HG03571 (cell line): Measurements from ENCODE around the gene DKK3.

Experiments used
- ATAC-seq: cut with Tn5 transposase; IDR thresholded peaks from one replicate; pipeline ENCODE4 v1.9.1; 2021; ENCODE audit not compliant: unreplicated experiment

DKK3 gene

GRCh38 chr11:11948242-11948947 is 60.0 kb downstream of the DKK3 start:
- ATAC-seq, result no peak

DNA sequence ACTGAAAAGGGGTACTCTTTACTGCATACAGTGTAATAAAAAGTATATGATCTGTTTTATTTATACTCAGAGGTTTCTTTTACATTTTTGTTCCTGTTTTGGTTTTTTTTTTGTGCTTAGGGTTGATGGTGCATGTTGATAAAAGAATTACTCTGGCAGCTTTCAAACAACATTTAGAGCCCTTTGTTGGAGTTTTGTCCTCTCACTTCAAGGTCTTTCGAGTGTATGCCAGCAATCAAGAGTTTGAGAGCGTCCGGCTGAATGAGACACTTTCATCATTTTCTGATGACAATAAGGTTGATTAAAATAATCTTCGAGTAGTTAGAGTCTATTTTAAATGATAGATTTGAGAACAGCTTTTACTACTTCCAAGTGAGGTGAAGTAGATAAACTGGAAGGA is 60.6 kb downstream of the DKK3 start:
- ATAC-seq, result no peak

GRCh38 chr11:11946878-11947277 is 61.5 kb downstream of the DKK3 start:
- no peak for ATAC-seq

DNA sequence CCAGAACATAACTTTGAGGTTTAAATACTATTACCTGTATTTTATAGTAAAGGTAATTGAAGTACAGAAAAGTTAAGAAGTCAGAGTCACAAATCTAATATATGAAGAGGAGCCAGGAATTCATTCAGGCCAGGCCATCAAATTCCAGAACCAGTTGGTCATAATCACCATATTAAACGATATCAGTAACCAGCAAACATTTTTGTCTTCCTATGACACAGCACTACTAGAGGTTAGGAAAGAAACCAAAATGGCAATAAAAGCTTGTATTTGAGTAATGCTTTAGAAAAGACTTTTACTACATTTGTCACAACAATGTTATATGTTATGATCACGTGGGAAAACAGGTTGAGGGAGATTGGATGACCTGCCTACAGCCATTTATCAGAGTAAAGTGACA is 62.2 kb downstream of the DKK3 start:
- ATAC-seq, result no peak

DNA sequence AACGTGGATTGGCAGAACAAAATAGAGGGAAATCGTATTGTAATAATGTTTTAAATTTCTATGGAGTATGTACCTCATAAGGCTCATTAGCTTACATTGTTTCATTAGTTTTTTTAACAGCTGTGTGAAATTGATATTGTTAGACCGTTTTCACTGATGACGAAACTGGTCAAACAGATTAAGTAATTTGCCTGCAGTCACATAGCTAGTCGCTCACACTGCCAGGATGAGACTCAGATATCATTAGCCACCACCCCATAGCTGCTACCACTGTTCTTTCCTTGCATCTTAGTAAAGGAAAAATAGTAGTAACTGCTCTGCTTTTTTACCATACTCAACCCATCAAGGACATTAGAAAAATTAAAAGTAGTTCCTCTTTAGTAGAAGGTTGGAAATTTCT is 64.0 kb downstream of the DKK3 start:
- no peak for ATAC-seq

- ATAC-seq, result no peak
Observed at GRCh38 chr11:11942668-11943067, 65.8 kb downstream of the DKK3 start.

GRCh38 chr11:11940551-11940950 is 67.9 kb downstream of the DKK3 start:
- no peak for ATAC-seq

GRCh38 chr11:11937957-11938356 is 70.5 kb downstream of the DKK3 start:
- no peak for ATAC-seq

- ATAC-seq, result no peak
Observed at GRCh38 chr11:11937433-11937832, 71.0 kb downstream of the DKK3 start.

GRCh38 chr11:11935536-11935935 is 72.9 kb downstream of the DKK3 start:
- no peak for ATAC-seq

- ATAC-seq, result no peak
Observed at GRCh38 chr11:11931461-11932055, 76.9 kb downstream of the DKK3 start.

DNA sequence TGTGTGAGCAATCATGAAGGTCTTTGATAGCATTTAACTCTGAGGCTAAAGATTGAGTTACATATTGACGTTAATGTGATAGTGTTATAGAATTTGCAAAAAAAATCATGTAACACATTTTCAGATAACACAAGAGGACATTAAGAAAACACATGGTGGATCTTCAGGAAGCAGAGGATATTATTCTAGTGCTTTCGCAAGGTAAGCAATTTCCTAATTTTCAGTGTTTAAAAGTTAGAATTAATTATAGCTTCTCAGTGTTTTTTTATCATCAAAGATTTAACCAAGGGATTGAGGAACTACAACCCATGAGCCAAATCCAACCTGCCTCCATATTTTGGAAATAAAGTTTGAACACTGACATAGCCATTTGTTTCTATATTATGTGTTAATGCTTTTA is 78.5 kb downstream of the DKK3 start:
- ATAC-seq, result no peak

GRCh38 chr11:11923828-11924227 is 84.6 kb downstream of the DKK3 start:
- ATAC-seq, result no peak

DNA sequence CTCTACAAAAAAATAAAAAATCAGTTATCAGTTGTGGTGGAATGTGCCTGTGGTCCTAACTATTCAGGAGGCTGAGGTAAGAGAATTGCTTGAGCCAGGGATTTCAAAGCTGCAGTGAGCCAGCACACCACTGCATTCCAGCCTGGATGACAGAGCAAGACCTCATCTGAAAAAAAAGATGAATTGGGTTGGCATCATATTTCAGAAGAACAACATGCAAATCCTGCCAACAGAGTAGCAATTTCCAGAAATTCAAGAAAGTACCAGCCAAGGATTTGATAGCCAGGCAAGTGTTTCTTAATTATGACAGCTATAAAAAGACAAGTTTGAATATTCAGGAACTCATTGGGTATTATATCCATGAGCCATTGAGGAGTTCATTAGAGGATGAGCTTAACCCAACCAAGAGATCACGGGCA is 91.4 kb downstream of the DKK3 start:
- ATAC-seq, result no peak

DNA sequence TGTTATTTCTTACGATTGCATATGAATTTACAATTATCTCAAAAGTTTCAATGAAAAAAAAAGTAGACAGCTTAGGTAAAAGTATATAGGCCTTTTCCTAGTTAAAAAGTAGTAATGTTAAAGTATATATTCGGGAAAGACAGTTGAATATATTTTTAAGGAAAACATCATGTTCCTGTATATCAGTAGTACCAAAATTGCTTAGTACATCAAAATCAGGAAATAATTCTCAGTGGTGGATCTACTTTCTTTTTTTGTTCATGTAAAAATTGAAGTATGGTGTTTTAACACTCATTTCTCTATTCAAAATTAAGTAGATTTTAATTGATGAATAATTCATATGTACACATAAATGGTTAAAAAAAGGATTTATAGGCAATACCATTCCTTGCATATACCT is 92.8 kb downstream of the DKK3 start:
- ATAC-seq, result no peak

- no peak for ATAC-seq
Observed at GRCh38 chr11:11913395-11913794, 95.0 kb downstream of the DKK3 start.
